NCI-H146 treated with DMSO at 0.1 percent for 48 hours (cell line): ENCODE measurements around the gene TYRO3.

ENCODE experiments used
- DNase-seq: peaks from one replicate; lab custom pipeline; 2025; ENCODE audit not compliant: unreplicated experiment; lab: John Stamatoyannopoulos, UW

Gene TYRO3

DNA sequence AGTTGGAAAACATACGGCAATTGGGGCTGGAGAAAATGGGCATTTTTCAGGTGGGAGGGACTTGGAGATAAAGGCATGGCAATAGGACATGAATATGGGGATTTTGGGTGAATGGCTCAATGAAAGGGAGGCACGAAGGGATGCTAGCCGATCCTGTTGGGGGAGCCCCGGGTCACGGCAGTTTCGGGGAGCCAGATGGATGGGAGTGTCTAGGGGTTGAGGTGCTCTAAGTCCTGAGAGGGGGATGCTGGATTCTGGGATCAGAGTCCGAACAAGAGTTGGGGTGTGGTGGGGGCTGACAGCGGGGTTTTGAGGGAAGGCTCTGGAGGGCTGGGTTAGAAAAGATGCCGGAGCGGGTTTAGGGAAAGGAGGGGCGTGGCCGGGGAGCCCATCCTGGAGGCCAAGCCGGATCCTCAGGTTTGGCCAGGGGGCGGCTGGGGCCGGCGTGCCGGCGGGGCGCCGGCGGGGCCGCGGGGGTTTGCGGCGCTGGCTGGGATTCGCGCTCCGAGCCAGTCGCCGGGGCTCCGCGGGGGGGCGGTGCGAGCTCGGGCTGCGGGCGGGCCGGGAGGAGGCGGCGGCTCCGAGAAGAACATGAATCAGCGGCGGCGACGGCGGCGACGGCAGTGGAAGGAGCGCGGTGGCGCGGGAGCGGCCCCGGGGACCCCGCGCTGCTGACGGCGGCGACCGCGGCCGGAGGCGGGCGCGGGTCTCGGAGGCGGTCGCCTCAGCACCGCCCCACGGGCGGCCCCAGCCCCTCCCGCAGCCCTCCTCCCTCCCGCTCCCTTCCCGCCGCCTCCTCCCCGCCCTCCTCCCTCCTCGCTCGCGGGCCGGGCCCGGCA, at the start of gene TYRO3:
Gene TYRO3, plus strand, starts transcription at position 813 of the 839 bp plus-strand sequence. CDS start 46 bp downstream, outside the sequence.
- DNase-seq: no peak

DNA sequence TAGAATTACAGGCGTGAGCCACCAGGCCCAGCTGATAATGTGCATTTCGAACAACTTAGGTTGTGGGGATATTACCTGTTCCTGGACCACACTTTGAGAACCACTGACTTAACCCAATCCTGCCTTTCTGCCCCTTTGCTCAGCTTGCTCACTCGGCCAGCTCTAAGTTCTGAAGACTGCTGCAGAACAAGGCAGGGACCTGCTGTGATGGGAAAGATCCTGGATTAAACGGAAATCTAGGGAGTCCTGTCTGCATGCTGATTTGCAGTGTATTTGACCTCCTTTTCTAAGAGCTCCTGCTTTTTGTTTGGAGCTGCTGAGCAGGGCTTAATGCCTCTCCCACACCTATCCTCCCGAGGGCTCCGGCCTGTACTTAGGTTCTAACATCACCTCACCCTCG, 48.3 kb upstream of the TYRO3 start:
- DNase-seq: no peak

DNA sequence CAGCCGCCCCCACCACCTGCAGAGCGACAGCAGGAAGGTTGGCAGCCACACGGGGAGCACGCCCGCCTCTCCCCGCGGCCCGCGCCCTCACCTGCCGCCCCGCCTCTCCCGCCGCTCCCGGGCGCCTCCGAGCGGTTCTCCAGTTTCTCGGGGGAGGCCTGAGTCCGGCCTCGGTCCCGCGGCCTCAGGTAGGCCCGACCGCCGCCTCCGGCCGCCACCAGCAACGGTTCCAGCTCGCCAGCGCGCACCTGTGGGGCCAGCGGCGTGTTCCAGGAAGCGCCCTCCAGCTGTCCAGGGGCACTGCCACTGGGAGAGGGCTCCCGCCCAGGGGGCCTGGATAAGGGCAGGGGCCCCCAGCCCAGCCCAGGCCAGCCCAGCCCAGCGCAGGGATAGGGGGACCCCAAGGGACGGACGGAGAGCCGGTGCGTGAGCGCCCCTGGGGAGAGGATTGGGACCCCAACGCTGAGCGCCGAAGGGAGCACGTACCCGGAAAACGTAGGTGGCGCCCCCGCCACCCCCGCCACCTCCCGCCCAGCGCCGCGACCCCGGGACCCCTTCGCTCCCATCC, 47.6 kb upstream of the TYRO3 start:
- no peak for DNase-seq

DNA sequence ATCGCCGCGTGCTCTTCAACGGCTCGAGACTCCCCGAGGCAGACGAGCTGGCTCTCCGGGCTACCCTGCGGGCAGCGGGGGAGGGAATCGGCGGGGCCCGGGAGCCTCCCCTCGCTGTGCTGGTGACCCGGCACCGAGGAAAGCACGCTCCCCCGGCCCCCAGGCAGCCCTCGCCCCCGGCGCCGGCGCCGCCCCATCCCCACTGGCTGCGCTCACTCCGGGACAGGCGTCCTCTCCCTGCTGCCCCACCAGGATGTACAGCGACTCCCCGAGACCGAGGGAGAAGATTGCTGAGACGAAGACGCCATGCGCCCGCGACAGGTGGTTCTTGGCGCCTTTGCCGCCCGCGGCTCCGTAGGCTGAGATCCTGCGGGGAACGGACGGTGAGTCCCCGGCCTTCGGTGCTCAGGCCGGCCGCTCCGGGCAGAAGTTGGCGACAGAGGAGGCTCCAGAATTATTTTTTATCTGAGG, 47.1 kb upstream of the TYRO3 start:
- no peak for DNase-seq

DNA sequence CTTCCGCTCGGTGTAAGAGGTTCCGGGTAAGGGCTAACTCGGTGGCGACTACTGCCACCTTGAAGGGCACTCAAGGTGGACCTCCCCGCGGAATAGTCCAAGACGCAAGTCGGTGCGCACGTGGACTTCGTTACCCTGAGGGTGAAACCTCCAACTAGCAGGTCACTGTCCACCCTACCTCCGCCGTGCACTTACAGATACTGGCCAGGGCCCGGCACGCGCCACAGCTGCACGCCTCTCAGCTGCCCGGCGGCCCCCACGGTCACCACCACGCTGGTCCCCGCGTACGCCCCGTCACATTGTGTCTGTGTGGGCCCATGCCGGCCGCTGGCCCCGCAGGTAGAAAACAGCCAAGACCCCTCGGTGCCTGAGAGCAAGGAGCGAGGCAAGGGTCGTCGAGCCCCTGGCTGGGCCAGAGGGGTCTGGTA, 46.5 kb upstream of the TYRO3 start:
- DNase-seq: no peak

DNA sequence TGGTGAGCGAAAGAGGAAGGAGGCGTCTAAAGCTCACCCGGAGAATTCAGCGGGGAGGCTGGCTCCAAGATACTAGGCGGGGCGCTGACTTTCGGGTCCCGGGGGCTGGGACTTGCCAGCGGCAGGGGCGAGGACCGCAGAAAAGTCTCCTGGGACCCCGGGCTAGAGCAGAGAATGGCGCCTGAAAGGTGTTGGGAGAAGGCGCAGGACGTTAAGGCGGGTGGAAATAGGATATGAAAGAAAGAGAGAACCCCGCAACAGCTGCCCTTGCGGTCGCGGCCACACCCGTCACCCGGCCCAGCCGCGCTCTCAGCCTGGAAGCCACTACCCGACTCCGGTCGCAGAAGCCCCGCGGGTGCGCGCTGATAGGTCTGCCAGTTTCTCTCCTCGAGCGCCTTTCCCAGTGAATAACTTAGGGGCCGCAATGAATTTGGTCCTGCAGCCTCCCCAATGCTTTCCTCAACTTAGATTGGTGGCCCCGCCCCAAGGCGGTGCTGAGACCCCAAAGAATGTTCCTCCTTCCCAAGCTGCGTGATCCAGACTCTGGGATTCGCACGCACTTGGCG, 46.0 kb upstream of the TYRO3 start:
- DNase-seq: no peak

GRCh38 chr15:41513506-41514227, 45.3 kb upstream of the TYRO3 start, which contains the start of gene LTK:
Gene LTK, minus strand, starts transcription at chr15:41513827. Its CDS starts 118 bp downstream, at chr15:41513709.
- DNase-seq: no peak

DNA sequence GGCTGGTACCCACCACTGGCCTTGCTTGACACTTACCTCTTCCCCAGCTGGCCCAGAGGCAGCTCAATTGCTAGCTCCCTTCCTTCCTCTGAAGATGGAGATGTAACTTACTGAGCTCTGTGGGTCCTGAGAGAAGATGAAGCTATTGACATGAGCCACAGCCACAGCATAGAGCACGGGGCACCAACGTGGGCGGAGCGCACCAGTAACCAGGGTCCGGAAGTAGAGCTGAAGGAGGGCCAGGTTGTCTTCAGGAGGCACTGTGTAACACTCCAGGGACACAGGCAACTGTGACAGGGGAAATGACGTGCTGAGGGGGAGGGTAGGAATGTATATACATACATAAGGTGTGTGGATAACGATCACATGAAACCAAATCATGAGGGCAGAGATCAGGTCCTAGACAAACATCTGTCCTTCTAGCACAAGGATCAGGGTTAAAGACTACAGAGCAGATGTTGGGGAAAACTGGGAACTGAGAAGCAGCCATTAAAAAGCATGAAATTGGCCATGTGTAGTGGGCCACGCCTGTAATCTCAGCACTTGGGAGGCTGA, 41.0 kb upstream of the TYRO3 start:
- DNase-seq: no peak

GRCh38 chr15:41520636-41521035, 38.4 kb upstream of the TYRO3 start:
- no peak for DNase-seq

- no peak for DNase-seq
Measured at GRCh38 chr15:41521614-41522013, 37.4 kb upstream of the TYRO3 start.

- DNase-seq: no peak
Measured at GRCh38 chr15:41523097-41523496, 35.9 kb upstream of the TYRO3 start.

DNA sequence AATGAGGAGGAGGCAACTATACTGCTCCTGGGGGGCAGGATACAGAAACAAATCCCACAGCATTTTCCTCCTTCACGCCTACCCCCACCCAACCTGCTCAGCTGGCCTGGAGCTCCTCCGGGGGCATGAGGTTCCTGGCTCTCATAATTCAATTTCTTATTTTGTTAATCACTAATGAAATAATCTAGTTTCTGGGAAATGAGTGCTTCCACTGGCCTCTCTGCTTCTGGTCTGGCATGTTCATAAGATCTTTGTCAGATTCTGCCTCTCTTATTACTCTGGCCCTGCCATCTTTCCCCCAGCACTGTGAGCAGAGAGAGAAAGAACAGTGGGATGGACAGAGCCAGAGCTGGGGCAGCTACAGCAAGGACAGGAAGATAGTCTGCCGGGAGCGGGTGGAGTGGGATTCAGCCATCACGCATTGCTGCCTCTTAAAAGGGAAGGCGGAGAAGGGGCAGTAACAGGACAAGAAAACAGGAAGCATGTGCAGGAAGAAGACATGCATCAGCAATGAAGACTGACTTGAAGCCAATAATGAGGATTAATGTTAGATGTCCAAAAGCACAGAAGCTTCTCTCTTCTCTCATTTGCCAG, 28.6 kb upstream of the TYRO3 start:
- no peak for DNase-seq

- no peak for DNase-seq
Measured at GRCh38 chr15:41535544-41535943, 23.5 kb upstream of the TYRO3 start.

- no peak for DNase-seq
Measured at GRCh38 chr15:41536866-41537265, 22.1 kb upstream of the TYRO3 start.

DNA sequence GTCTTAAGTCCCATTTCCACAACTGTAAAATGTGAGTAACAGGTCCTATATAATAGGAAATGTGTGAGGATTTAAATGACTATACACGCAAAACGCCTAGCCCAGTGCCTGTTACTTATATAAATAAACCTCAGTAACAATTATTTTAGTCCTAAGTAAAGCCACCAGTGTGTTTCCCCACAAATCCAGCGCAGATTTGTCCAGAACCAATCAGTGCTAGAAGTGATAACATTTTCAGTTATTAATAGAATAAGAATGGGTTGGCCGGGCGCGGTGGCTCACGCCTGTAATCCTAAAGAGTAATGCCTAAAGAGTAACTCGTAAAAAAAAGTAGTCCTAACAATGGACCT, 15.5 kb upstream of the TYRO3 start:
- DNase-seq: no peak

- DNase-seq: no peak
Measured at GRCh38 chr15:41544650-41545015, 14.4 kb upstream of the TYRO3 start.

DNA sequence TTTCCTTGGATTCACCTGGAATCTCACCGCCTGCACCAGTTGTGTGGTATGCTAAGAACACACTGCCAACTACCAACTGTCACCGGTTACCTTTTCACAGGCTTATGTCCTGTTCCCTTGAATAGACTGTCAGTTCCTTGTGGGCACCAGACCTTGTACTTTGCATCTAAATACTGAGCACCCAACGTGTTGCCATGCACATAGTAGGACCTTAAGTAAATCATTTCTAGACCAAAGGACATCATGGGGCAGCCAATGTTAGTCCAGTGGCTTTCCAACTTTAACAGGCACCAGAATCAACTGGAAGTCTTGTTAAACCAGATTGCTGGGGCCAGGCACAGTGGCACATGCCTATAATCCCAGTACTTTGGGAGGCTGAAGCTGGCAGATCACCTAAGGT, 13.8 kb upstream of the TYRO3 start:
- no peak for DNase-seq

DNA sequence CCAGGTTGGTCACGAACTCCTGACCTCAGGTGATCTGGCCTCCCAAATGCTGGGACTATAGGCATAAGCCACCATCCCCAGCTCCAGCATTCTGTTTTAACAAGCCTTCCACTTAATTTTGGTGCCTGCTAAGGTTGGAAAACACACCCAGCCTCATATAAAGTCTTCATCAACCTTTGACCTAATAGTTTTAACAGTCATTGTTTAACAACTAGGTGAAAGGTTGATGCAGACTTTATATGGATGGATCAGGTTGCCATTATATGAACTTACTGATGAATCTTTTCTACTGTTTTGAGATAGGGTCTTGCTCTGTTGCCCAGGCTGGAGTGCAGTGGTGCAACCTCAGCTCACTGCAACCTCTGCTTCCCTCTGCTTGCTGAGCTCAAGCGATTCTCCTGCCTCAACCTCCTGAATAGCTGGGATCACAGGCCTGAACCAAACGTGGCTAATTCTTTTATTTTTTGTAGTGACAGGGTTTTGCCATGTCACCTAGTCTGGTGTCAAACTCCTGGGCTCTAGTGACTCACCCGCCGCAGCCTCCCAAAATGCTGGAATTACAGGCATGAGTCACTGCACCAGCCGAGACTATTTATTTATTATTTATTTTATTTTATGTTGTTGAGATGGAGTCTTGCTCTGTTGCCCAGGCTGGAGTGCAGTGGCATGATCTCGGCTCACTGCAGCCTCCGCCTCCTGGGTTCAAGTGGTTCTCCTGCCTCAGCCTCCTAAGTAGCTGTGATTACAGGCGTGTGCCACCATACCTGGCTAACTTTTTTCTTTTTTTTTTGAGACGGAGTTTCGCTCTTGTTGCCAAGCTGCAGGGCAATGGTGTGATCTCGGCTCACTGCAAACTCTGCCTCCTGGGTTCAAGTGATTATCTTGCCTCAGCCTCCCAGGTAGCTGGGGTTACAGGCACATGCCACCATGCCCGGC, 11.9 kb upstream of the TYRO3 start:
- DNase-seq: no peak

DNA sequence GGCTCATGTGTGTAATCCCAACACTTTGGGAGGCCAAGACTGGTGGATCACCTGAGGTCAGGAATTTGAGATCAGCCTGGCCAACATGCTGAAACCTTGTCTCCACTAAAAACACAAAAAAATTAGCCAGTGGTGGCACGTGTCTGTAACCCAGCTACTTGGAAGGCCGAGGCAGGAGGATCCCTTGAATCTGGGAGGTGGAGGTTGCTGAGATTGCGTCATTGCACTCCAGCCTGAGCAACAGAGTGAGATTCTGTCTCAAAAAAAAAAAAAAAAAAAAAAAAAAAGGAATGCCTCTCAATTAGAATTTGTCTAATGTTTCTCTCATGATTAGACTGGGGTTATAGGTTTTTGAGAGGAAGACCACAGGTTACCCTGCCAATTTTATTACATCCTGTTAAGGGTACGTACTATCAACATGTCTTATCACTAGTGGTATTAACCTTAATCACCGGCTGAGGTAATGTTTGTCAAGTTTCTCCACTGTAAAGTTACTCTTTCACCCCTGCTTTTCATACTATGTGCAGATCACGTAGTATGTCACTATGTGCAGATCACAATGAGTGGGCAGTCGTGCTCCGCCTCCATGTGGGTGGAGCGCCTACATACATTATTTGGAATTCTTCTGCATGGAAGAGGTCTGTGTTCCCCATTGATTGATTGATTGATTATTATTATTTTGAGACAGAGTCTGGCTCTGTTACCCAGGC, 8.8 kb upstream of the TYRO3 start:
- no peak for DNase-seq
